Stimulated activated CD4-positive, alpha-beta T cell treated with anti-CD3 and anti-CD28 coated beads, Interleukin-1b, Interleukin-23, amount 100 ng/mL, for 4 hours (primary cell): Measurements from ENCODE around the gene PTPRN2.
"Not testable (repeated sequence)": the region's sequence is repeated elsewhere in the genome, so short reads cannot be mapped to it uniquely, and the experiment has no call there.

ENCODE experiments used
- DNase-seq, 2 donors: peaks; one replicate each; pipeline ENCODE4 v3.0.0-alpha.2; 2020; ENCODE audit warnings: low read depth in 2 of 2

PTPRN2 gene

GRCh38 chr7:158229945-158230344, 357.7 kb downstream of the PTPRN2 start:
- DNase-seq = no peak

- DNase-seq = no peak
Observed at GRCh38 chr7:158228986-158229385, 358.6 kb downstream of the PTPRN2 start.

GRCh38 chr7:158228131-158228530, 359.5 kb downstream of the PTPRN2 start:
- DNase-seq = no peak

GRCh38 chr7:158227258-158227984, 360.2 kb downstream of the PTPRN2 start:
- no peak for DNase-seq

- no peak for DNase-seq
Observed at GRCh38 chr7:158216198-158216597, 371.4 kb downstream of the PTPRN2 start.

- no peak for DNase-seq
Observed at GRCh38 chr7:158209435-158209834, 378.2 kb downstream of the PTPRN2 start.

- no peak for DNase-seq
Observed at GRCh38 chr7:158206341-158206740, 381.3 kb downstream of the PTPRN2 start.

GRCh38 chr7:158204453-158204852, 383.2 kb downstream of the PTPRN2 start:
- DNase-seq = no peak

GRCh38 chr7:158203948-158204347, 383.7 kb downstream of the PTPRN2 start:
- not testable (repeated sequence) for DNase-seq

GRCh38 chr7:158194365-158194900, 393.2 kb downstream of the PTPRN2 start:
- no peak for DNase-seq

GRCh38 chr7:158193446-158193845, 394.2 kb downstream of the PTPRN2 start:
- DNase-seq = no peak

GRCh38 chr7:158192956-158193355, 394.7 kb downstream of the PTPRN2 start:
- DNase-seq = no peak

GRCh38 chr7:158192184-158192835, 395.3 kb downstream of the PTPRN2 start:
- no peak for DNase-seq

- DNase-seq = no peak
Observed at GRCh38 chr7:158191671-158192070, 396.0 kb downstream of the PTPRN2 start.

GRCh38 chr7:158190756-158191155, 396.9 kb downstream of the PTPRN2 start:
- no peak for DNase-seq

GRCh38 chr7:158188676-158189075, 398.9 kb downstream of the PTPRN2 start:
- no peak for DNase-seq

- DNase-seq = no peak
Observed at GRCh38 chr7:158187694-158187994, 400.0 kb downstream of the PTPRN2 start.

GRCh38 chr7:158186864-158187693, 400.5 kb downstream of the PTPRN2 start:
- no peak for DNase-seq

GRCh38 chr7:158186406-158186805, 401.2 kb downstream of the PTPRN2 start:
- DNase-seq = no peak

GRCh38 chr7:158185653-158186052, 402.0 kb downstream of the PTPRN2 start:
- DNase-seq = no peak

- no peak for DNase-seq
Observed at GRCh38 chr7:158183431-158183830, 404.2 kb downstream of the PTPRN2 start.

- DNase-seq = no peak
Observed at GRCh38 chr7:158176561-158177173, 411.0 kb downstream of the PTPRN2 start.
